GM18873 (cell line): ENCODE measurements around the gene ADCY3.

ENCODE experiments used
- ATAC-seq: cut with Tn5 transposase; IDR thresholded peaks from one replicate; pipeline ENCODE4 v1.9.1; 2021; ENCODE audit warnings: mild to moderate bottlenecking, moderate library complexity, moderate number of reproducible peaks; ENCODE audit not compliant: unreplicated experiment, low FRiP score

ADCY3 gene

GRCh38 chr2:24926602-24927252 lies 6.7 kb upstream of the ADCY3 start:
- no peak for ATAC-seq

DNA sequence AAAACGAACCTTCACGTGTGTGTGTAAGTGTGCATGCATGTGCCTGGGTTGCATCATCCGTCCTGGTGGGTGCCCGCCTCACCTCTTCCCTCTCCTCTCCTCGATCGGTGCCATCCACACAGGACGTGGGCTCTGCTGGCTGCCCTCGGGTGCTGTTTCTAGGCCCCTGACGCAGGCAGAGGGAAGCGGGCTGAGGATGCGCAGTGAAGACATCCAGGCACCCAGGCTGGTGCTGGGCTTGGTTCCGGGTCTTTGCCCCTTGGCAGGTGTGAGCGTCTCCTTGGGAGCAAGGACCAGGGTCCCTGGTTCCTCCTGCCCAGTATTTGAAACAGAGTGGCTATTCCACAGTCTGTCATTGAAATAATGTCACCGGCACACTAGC lies 6.2 kb upstream of the ADCY3 start:
- ATAC-seq: no peak

DNA sequence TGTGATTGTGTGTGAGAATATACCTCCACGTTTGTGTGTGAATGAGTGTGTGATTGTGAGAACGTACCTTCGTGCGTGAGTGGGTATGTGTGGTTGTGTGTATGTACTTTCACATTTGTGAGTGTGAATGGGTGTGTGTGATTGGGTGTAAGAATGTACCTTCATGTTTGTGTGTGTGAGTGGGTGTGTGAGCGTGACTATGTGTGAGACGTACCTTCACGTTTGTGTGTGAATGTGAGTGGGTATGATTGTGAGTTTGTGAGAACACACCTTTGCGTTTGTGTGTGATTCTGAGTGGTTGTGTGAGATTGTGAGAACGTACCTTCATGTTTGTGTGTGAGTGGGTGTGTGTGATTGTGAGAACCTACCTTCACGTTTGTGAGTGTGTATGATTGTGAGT lies 5.8 kb upstream of the ADCY3 start:
- ATAC-seq: no peak

- ATAC-seq: no peak
These were observed 4.7 kb upstream of the ADCY3 start for GRCh38 chr2:24924732-24925131.

- no peak for ATAC-seq
These were observed 4.2 kb upstream of the ADCY3 start for GRCh38 chr2:24924266-24924665.

DNA sequence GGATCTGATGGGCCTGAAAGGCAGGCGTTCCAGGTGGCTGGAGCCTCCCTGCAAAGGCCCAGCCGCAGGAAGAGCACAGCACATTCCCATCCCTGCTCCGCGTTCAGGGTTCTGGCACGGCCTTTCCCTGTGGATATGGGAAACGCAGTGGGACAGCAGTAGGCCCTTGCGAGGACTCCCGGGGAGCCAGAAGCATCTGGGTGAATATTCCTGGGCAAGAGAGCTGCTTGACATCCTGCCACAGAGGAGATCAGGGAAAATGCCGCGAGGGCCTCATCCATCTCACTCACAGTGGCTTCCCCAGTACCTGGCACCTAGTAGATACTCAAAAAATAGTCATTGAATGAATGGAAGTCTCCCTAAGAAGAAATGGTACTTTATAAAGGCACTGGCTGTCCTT lies 3.1 kb upstream of the ADCY3 start:
- no peak for ATAC-seq

DNA sequence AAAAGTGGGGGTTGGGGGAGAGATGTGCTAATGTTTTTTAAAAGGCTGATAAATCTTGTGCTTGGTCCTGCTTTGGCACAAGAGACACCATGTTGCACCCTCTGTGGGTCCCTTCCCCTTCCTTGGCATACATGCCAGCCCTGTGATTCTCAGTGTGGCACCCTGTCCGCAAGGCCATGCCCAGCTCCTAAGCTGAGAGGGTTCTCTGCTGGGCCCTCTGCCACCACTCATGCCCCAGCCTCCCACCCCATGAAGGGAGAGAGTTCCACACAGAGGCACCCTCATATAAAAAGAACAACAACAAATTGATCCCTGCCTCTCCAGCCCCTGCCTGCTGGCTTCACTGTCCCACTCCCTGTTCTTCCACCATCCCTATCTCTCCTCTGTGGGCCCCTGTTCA lies 2.5 kb upstream of the ADCY3 start:
- no peak for ATAC-seq

- ATAC-seq: no peak
These were observed 888 bp upstream of the ADCY3 start for GRCh38 chr2:24920809-24921441.

DNA sequence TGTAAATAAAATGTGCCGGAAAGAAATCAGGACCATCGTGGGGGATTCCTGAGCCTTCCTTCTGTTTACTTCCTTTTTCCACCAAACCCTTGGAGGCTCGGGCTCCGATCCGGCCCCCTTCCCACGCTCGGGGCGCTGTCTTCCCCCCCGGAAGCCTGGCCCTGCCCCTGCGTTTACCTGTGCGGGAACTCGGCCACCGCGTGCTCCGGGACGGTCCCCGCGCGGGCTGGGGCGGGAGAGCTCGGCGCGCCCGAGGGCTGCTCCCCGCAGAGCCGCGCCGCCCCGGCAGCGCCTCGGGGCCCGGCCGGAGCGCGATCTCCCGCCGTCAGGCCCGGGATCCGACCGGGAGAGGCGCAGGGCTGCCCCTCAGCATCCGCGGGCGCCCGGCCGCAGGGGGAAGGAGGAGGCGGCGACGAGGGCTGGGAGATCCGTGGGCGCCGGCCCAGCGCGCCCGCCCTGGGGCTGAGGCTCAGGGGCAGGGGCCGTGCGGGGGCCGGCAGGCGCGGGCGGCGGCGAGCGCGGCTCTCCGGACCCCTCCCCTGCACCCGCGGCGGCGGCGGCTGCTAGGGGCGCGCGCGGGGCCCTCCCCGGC lies 435 bp downstream of the ADCY3 start:
- ATAC-seq: no peak

GRCh38 chr2:24919037-24919505 lies 966 bp downstream of the ADCY3 start:
- ATAC-seq: no peak

DNA sequence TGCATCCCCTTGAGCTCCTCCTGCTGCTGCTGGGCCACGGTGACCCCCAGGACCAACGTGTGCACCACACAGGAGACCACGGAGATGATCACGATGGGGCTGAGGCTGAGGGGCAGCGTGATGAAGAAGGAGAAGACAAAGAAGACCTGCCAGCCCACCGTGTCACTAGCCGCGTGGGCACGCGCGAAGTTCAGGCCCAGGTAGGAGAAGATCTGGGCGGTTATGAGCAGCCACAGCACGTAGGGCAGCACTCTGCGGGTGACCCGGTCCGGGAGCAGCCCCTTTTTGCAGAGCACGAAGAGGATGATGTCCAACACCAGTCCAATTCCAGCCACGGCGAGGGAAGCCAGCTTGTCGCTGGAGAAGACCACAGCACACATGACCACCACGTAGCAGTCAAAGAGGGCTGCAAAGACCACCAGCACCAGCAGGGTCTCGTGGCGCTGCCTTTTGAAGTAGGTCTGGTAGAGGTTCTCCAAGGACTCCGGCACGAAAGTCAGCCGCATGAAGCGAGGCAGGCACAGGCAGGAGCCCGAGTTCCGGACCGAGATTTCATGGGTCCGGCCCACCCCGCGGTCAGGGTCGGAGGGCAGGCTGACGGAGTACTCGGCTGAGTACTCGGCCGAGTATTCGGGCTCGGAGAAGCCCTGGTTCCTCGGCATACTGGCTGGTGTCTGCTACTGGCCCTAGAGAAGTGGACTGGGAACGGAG lies 1.6 kb downstream of the ADCY3 start:
- no peak for ATAC-seq

DNA sequence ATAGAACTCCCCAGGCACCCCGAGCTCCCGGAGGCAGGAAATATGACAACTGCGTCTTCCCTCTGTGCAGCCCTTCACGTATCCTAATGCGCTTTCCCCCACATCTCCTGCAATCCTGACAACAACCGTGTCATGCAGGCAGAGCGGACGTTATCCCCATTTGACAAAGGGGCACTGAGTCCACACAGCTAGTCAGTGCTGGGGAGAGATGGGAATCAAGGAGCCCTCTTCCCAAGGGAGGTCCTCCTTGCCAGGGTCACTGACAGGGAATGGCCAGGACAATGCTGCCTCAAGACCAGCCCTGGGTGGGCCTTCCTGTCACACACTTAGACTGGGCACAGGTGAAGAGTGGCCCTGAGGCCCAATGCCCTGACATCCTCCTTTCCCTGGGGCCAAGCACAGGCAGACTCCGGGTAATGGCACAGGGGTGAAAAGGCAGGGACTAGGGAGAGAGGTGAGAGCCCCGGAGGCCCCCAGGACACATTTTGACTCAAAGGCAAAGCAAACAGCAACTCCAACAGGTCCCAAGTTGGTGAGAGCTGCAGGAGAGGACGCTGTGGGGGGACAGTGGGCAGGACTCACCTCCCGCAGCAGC lies 2.2 kb downstream of the ADCY3 start:
- no peak for ATAC-seq

- no peak for ATAC-seq
These were observed 3.0 kb downstream of the ADCY3 start for GRCh38 chr2:24917086-24917485.

DNA sequence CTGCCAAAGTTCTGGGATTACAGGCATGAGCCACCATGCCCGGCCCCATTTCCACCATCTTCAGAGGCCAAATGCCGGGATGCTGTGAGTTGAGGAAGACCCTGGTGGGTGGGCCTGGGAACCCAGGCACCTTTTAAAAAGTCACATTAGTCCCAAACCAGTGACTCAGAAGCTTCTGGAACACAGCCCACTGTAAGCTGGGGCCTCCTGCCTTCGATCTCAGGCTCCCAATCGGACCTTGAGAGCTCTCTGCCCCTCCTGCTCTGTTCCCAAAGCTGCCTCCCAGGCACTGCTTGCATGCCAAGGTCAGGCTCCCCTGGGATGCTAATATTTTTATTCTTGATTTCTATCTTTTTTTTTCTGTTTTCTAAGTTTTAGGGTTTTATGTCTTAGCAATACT lies 4.2 kb downstream of the ADCY3 start:
- ATAC-seq: no peak

GRCh38 chr2:24915175-24915574 lies 4.9 kb downstream of the ADCY3 start:
- ATAC-seq: no peak

GRCh38 chr2:24914713-24915112 lies 5.3 kb downstream of the ADCY3 start:
- ATAC-seq: no peak

DNA sequence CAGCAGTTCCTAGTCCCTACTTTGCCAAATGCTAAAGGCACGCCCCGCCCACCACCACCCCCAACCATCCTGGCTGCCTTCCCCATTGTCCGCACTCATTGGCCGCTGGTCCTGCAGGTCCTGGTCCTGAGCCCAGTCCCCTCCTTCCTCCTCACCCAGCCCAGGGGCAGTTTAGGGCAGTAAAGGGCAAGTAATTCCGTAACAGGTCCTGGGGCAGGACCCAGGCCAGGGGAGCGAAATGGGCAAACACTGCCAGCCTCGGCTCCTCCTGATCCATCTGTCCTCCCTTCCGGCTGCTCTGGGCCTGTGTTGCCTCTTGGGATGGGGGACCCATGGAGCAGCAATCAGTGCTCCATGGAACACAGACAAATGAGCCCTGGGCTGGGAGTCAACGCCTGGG lies 6.1 kb downstream of the ADCY3 start:
- ATAC-seq: no peak

DNA sequence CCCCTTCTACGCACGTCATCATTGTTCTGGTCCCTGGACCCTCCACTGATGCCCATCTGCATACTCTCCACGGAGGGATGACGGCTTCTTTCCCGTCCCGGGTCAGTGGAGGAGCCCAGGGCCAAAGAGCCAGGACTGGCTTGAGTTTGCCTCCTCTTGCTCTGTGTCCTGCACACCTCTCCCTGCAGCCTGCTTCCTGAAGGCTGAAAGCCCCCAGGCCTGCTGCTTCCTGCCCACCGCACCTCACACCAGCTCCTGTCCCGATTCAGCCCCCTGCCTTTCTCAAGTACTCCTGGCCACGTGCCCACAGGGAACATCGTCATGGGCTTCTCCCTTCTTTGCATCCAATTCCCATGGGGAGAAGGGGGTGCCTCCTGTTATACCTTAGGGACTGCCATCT lies 7.1 kb downstream of the ADCY3 start:
- ATAC-seq: no peak

DNA sequence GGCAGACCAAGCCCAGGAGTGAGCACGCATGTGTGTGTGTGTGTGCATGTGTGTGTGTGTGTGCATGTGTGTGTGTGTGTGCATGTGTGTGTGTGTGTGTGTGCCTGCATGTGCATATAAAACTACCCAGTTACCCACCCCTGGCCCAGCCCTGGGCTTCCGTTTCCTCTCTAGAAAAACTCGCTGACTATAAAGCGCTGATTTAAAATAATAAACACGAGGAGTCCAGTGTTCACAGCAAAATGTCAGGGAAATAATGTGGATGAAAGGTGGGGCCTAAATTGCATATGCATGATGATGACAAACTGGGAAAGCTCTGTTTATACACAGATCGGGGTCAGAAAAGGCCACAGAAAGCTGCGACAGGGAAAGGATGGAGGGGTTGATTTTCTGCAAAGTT lies 7.5 kb downstream of the ADCY3 start:
- ATAC-seq: no peak

GRCh38 chr2:24910245-24910644 lies 9.8 kb downstream of the ADCY3 start:
- ATAC-seq: no peak

DNA sequence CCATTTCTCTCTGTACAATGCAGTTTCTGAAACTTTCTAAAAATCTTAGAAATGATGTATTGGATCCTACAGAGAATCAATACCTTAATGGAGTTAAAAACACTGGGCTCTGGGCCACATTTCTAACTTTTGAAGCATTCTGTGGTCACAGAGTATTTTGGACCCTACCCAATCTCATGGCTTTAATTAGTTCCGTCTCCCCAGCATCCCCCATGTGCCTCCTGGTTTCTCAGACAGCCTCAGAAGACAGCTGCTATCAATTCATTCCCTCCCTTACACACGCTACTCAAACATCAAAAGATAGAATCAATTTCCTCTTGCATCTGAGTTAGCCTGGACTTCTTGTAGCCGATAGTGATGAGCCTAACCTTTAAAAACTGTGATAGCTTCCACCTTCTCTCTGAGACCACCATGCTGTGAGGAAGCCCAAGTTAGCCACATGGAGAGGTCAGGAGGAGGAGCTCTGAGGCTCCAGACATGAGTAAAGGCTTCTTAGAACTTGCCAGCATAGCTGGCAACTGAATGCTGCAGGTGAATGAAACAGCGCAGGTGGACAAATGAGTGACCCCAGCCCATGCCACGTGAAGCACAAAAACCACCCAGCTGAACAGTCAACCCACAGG lies 10.4 kb downstream of the ADCY3 start:
- no peak for ATAC-seq
